Ishikawa (cell line): ENCODE measurements around the gene SPECC1.

ENCODE experiments used
- CEBPB ChIP-seq: IDR thresholded peaks from 2 replicates; pipeline ENCODE4 v1.6.1; 2012
- CREB1 ChIP-seq: IDR thresholded peaks from 2 replicates; pipeline ENCODE4 v1.6.1; 2012; ENCODE audit warnings: low read depth
- EP300 ChIP-seq: IDR thresholded peaks from 2 replicates; pipeline ENCODE4 v1.6.1; 2012; ENCODE audit warnings: borderline replicate concordance
- NFIC ChIP-seq: IDR thresholded peaks from 2 replicates; pipeline ENCODE4 v1.6.1; 2012
- RAD21 ChIP-seq: IDR thresholded peaks from 2 replicates; pipeline ENCODE4 v1.6.1; 2012; ENCODE audit warnings: low read depth
- REST ChIP-seq: IDR thresholded peaks from 2 replicates; pipeline ENCODE4 v1.6.1; 2012; ENCODE audit warnings: low read depth, mild to moderate bottlenecking
- TAF1 ChIP-seq: IDR thresholded peaks from 2 replicates; pipeline ENCODE4 v1.6.1; 2012; ENCODE audit warnings: low read depth, mild to moderate bottlenecking
- TCF12 ChIP-seq: IDR thresholded peaks from 2 replicates; pipeline ENCODE4 v1.6.1; 2012; ENCODE audit warnings: low read depth
- TEAD4 ChIP-seq: IDR thresholded peaks from 2 replicates; pipeline ENCODE4 v1.6.1; 2012
- USF1 ChIP-seq: IDR thresholded peaks from 2 replicates; pipeline ENCODE4 v1.6.1; 2012
- YY1 ChIP-seq: IDR thresholded peaks from 2 replicates; pipeline ENCODE4 v1.6.1; 2012; ENCODE audit warnings: low read depth
- ZBTB7A ChIP-seq: IDR thresholded peaks from 2 replicates; pipeline ENCODE4 v1.6.1; 2012; ENCODE audit warnings: low read depth
- TF ChIP-seq, protein P1 (sequence below): IDR thresholded peaks from 2 replicates; pipeline ENCODE4 v1.6.1; 2012

DNA sequence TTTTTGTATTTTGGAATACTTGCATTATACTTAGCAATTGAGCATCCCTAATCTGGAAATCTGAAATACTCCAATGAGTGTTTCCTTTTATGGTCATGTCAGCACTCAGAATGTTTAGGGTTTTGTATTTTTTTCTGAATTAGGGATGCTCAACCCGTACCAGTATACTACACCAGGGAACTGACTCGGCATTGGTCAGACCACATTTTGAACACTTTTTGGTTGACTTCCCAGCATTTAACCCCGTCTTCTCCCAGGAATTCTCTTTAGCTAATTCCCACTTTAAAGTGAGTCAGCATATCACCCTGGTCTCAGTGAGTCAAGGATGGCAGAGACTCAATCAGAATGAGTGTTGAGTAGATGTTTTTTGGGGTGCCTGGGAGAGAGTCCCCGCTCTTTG is 177.9 kb downstream of the SPECC1 start:
- TF ChIP-seq TEAD4: no peak
- no peak for TF ChIP-seq RAD21
- TF ChIP-seq, protein P1, sequence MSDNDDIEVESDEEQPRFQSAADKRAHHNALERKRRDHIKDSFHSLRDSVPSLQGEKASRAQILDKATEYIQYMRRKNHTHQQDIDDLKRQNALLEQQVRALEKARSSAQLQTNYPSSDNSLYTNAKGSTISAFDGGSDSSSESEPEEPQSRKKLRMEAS: no peak
- no peak for TF ChIP-seq REST
- TF ChIP-seq CEBPB: no peak
- TF ChIP-seq CREB1: no peak
- no peak for TF ChIP-seq YY1
- no peak for TF ChIP-seq NFIC
- no peak for TF ChIP-seq TCF12
- TF ChIP-seq TAF1: no peak
- TF ChIP-seq USF1: no peak
- TF ChIP-seq EP300: no peak
- no peak for TF ChIP-seq ZBTB7A
